Mucosa of gallbladder (tissue), 1 donor: Measurements from ENCODE around the gene UBQLN1. TPM values are rescaled to one million over a fixed set of nuclear protein-coding genes. Genes with fewer than 3 reads are reported as not detected.

Experiments
- DNase-seq: peaks from one replicate; pipeline ENCODE4 v3.0.0-alpha.2; 2020; ENCODE audit warnings: low spot score
- total RNA-seq: library from RNA; stranded (reverse); gene quantifications from one replicate; pipeline ENCODE4 v1.2.1, GENCODE V29; 2021
- donor health status: DM: no; HTN: no; CAD: no.

Gene UBQLN1
- total RNA-seq, 1 donor from 2014 or later = 101 TPM

- no peak for DNase-seq
These were observed 18.8 kb downstream of the UBQLN1 start for GRCh38 chr9:83688921-83689320.

GRCh38 chr9:83681490-83681889 lies 26.3 kb downstream of the UBQLN1 start:
- DNase-seq = no peak

- no peak for DNase-seq
These were observed 27.5 kb downstream of the UBQLN1 start for GRCh38 chr9:83680233-83680632.

GRCh38 chr9:83677596-83677995 lies 30.2 kb downstream of the UBQLN1 start:
- DNase-seq = no peak

GRCh38 chr9:83675466-83675865 lies 32.3 kb downstream of the UBQLN1 start:
- no peak for DNase-seq

- DNase-seq = no peak
These were observed 36.3 kb downstream of the UBQLN1 start for GRCh38 chr9:83671451-83671850.

- DNase-seq = no peak
These were observed 37.4 kb downstream of the UBQLN1 start for GRCh38 chr9:83670381-83670780.

- DNase-seq = no peak
These were observed 38.7 kb downstream of the UBQLN1 start for GRCh38 chr9:83669067-83669466.

GRCh38 chr9:83665580-83666200 lies 42.1 kb downstream of the UBQLN1 start:
- no peak for DNase-seq

GRCh38 chr9:83662933-83663332 lies 44.8 kb downstream of the UBQLN1 start:
- no peak for DNase-seq

GRCh38 chr9:83656952-83657351 lies 50.8 kb downstream of the UBQLN1 start:
- DNase-seq = no peak

- DNase-seq = no peak
These were observed 51.6 kb downstream of the UBQLN1 start for GRCh38 chr9:83656032-83656680.

GRCh38 chr9:83655433-83655832 lies 52.3 kb downstream of the UBQLN1 start:
- no peak for DNase-seq

GRCh38 chr9:83652433-83652832 lies 55.3 kb downstream of the UBQLN1 start:
- DNase-seq = no peak

- no peak for DNase-seq
These were observed 56.2 kb downstream of the UBQLN1 start for GRCh38 chr9:83651558-83651957.

GRCh38 chr9:83649515-83649914 lies 58.2 kb downstream of the UBQLN1 start:
- no peak for DNase-seq

- peak; percentile 68 for DNase-seq
These were observed 58.7 kb downstream of the UBQLN1 start for GRCh38 chr9:83649080-83649479.

GRCh38 chr9:83646500-83647239 lies 61.1 kb downstream of the UBQLN1 start:
- DNase-seq = no peak

GRCh38 chr9:83642793-83643192 lies 65.0 kb downstream of the UBQLN1 start:
- DNase-seq = no peak

- DNase-seq = no peak
These were observed 68.5 kb downstream of the UBQLN1 start for GRCh38 chr9:83639266-83639665.

- DNase-seq = no peak
These were observed 70.4 kb downstream of the UBQLN1 start for GRCh38 chr9:83637389-83637788.

- DNase-seq = no peak
These were observed 70.9 kb downstream of the UBQLN1 start for GRCh38 chr9:83636813-83637212.

GRCh38 chr9:83633676-83634075 lies 74.1 kb downstream of the UBQLN1 start:
- no peak for DNase-seq
